ENCODE data around the gene ADGRB3.
"Not testable (repeated sequence)": the region's sequence is repeated elsewhere in the genome, so short reads cannot be mapped to it uniquely, and the experiment has no call there.

ADGRB3 gene

GRCh38 chr6:69232911-69233448 lies 597.9 kb downstream of the ADGRB3 start:
- DNase-seq (ENCODE audit: low read depth, low spot score), result peak; percentile 21

DNA sequence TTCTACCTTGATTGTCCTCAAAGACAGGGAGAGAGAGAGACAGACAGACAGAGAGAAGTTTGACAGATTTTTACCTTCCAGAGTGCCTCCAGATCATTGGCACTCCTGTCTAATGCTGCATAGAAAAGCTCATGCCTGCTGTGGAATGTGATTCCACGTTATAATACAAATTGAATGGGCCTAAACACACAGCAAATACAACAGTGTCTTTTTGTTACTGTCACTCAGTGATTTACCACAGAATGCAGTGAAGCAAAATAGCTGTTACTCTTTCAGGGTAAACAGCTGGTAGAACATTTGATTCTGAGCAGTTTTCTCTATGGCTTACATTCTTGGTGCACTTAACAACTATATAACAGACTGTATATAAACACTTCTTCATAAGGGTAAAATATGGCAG lies 603.0 kb downstream of the ADGRB3 start:
- no peak for DNase-seq (ENCODE audit: low read depth, low spot score)

DNA sequence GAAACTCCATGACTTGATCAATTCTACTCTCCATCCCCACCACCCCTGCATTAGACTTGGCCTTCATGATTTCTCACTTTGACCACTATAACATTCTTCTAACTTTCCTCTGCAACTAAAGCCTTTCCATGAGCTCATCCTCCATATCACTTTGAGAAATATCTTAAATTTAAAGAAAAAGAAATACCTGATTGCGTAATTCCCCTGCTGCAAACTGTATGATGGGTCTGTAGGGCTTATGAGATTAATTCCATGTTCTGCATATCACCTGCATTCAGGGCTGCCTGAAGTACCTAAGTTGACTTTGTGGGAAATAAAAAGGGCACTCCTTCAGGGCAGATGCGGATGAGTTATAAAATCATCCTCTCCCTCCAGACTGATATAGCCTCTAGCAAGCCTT lies 611.9 kb downstream of the ADGRB3 start:
- no peak for DNase-seq (ENCODE audit: low read depth, low spot score)

DNA sequence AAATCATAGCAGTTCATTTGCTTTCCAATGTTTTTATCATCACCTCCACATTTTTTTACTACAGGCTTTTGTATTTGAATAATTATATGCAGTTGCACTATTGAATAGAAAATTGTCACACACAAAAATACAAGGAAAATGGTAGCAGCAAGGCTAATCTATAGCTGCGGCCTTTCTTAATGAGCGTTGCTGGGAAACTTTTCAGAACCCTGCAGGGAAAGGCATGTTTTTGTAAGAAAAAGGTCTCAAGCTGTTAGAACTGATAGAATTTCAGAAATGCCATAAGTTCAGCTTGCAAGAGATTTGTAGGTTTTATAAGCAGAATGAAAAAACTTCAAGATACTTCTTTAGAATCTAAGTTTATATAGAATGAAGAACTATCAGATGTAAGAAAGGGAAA lies 625.9 kb downstream of the ADGRB3 start:
- DNase-seq (ENCODE audit: low read depth, low spot score), result no peak

DNA sequence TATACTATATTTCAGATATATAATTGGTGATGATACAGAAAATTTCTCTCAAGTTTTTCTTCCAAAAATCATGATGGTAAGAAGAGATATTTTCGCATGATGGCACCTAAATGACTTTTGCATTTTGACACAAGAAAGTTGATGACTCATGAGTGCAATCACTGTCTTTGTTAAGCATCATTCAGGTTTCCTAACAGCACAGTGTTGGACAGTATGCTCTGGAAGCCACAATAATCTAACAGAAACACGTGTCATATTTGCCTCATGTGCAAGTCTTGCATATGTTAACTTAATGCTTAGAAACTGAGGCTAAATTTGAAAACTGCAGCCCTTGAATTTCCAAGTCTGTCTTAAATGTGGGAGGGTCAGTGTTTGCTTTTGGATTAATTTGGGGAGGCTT lies 628.2 kb downstream of the ADGRB3 start:
- DNase-seq (ENCODE audit: low read depth, low spot score), result no peak

GRCh38 chr6:69265090-69265489 lies 630.0 kb downstream of the ADGRB3 start:
- DNase-seq (ENCODE audit: low read depth, low spot score), result no peak

GRCh38 chr6:69265706-69266105 lies 630.6 kb downstream of the ADGRB3 start:
- DNase-seq (ENCODE audit: low read depth, low spot score), result no peak

- DNase-seq (ENCODE audit: low read depth, low spot score), result no peak
Measured at GRCh38 chr6:69276204-69276603, 641.1 kb downstream of the ADGRB3 start.

DNA sequence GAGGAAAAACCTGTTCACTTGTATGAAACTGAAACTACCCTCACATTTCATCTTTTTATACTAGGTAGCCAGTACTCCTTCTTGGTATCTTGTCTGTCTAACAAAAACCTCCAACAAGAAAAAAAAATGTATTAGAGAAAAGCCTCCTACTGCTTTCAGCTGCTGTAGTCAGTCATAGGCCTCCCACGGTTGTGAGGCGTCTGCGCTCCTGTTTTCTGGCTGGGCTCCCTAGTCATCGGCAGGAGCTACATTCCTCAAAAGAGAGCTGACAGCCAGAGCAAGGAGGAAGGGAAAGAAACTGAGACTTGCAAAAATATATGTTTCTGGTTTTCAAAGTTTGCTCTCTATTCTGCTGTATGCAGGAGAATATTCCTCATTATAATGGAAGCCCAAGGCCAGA lies 644.7 kb downstream of the ADGRB3 start:
- no peak for DNase-seq (ENCODE audit: low read depth, low spot score)

GRCh38 chr6:69280858-69281257 lies 645.8 kb downstream of the ADGRB3 start:
- DNase-seq (ENCODE audit: low read depth, low spot score), result no peak

DNA sequence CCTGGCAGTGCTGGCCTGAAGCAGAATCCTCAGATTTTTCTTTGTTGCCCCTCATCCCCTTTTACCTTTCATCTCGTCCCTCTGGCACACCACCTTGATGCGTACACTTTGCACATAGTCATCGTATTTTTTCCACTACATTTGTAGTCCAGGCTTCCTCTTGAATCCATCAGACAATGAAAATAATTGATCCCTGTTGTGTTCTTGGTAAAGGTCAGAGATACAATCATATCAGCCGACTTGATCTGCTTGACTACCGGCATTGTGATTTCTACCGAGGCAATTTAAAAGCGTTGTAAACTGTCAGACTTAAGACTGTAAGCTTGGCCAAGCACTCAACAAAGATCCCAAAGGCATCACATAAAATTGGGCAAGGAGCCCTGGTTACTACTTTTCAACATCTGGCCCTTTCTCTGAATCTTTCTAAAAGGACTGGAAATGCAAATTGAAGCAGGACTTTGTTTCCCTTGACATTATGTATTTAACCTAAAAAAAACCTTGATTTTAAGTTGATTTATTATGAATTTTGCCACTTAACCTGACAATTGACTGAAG lies 649.2 kb downstream of the ADGRB3 start:
- no peak for DNase-seq (ENCODE audit: low read depth, low spot score)

GRCh38 chr6:69285054-69285453 lies 650.0 kb downstream of the ADGRB3 start:
- no peak for DNase-seq (ENCODE audit: low read depth, low spot score)

DNA sequence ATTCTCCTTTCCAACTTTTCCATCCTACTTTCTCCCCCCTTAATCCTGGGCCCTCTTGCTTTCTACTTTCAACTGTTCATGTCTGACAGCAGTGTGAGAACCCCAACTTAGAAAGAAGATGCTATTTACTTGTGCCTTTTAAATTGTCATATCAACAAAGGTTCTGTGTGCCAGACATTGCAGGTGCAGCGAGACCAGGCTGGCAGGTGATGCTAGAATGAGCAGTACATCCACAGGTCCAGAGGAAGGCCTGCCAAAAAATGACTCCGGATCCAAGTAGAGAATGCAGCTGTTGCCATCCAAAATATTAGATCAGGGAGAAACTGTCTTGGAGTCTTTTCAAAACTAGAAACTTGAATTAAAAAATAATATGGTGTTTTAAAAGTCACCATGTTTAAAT lies 651.2 kb downstream of the ADGRB3 start:
- no peak for DNase-seq (ENCODE audit: low read depth, low spot score)

- DNase-seq (ENCODE audit: low read depth, low spot score), result not testable (repeated sequence)
Measured at GRCh38 chr6:69288198-69288597, 653.1 kb downstream of the ADGRB3 start.

GRCh38 chr6:69289689-69290495 lies 654.8 kb downstream of the ADGRB3 start:
- no peak for DNase-seq (ENCODE audit: low read depth, low spot score)

- no peak for DNase-seq (ENCODE audit: low read depth, low spot score)
Measured at GRCh38 chr6:69293471-69293870, 658.4 kb downstream of the ADGRB3 start.

- no peak for DNase-seq (ENCODE audit: low read depth, low spot score)
Measured at GRCh38 chr6:69294407-69294806, 659.3 kb downstream of the ADGRB3 start.

DNA sequence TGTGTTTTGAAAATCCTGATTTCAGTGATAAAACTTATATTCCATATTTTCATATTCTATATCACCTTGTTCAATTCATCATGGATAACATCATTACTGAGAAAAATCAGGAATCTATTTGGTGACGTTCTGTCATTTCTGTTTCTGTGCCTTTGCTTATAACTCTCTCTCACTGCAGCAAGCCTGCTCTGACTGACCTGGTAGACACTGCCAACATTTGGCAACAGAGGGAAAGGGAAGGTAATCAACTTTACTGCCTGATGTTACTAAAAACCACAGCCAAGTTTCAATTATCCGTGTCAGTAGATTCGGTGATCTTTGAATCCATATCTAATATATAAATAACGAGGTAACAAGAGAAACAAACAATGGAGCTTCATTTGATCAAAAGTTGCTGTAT lies 659.8 kb downstream of the ADGRB3 start:
- DNase-seq (ENCODE audit: low read depth, low spot score), result no peak

DNA sequence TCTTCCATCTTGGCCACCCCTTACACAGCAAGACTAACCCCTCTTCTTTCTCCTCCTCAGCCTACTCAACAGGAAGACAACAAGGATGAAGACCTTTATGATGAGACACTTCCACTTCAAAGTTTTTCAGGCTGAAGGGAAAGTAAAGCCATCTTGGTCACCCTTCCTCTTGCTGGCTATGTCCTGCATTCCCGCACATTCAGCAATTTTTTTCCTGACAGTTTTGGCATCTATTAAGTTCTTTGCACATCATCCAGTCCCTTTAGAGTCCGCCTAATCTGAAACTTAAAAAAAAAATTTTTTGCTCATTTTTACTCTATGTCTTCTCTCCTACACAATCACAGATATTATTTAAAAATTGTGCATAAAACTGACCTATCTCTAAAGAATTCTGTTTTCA lies 668.3 kb downstream of the ADGRB3 start:
- no peak for DNase-seq (ENCODE audit: low read depth, low spot score)

DNA sequence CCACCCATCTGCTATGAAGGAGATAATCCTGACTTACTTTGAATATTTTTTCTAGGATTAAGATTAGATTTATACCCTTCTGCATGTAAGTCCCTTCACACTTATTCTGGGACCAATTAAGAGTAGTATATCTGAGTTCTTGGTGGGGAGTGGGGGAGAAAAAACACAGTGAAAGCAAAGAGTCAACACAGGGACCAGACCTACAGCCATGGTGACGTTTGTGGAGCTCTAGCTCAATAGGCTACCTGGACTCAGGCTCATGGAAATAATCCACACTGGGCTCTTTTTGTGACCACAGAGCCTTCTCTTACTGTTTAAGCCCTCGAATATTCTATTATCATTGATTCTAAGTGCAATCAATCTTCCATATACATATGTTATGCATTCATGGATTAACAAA lies 670.4 kb downstream of the ADGRB3 start:
- no peak for DNase-seq (ENCODE audit: low read depth, low spot score)

GRCh38 chr6:69308584-69308983 lies 673.5 kb downstream of the ADGRB3 start:
- DNase-seq (ENCODE audit: low read depth, low spot score), result no peak

- no peak for DNase-seq (ENCODE audit: low read depth, low spot score)
Measured at GRCh38 chr6:69311888-69312287, 676.8 kb downstream of the ADGRB3 start.

DNA sequence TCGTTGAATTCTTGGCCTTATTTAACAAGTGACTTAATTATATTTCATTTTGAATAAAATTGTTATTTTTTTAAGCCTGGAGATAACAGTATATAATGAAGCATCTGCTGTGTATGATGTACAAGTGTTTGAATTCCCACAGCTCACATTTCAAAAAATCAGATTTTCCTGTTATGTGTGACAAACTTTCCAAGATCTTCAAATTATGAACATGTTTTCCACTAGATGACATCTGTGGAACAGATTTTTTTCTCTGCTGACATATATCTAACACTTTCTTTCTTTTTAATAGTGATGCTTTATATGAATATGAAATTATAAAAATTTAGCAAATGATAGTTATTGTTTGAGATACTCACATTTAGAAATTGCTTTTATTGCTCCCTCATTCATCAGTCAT lies 678.9 kb downstream of the ADGRB3 start:
- DNase-seq (ENCODE audit: low read depth, low spot score), result no peak

Data from brain pericyte (primary cell).